GM18520 (cell line): ENCODE results near the gene PTCD2.

ENCODE experiments used
- ATAC-seq: cut with Tn5 transposase; IDR thresholded peaks from one replicate; pipeline ENCODE4 v1.9.1; 2021; ENCODE audit not compliant: unreplicated experiment

The PTCD2 gene

DNA sequence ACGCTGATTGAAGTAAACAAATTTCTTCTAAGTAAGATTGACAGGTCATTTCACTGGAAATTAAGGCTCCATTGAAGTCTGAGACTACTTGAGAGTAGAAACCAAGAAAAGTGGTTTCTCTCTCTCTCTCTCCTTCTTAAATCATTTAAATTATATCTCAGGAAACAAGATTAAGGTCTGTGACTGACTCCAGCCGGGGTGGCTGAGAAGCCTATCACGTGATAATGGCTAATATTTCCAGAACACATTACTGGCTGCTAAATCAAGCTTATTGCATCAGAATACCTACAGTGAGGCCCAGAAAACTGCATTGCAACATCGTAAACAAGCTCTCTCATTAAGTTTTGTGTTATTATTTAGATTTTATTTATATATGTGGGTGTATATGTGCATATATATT is 88.4 kb downstream of the PTCD2 start:
- ATAC-seq, result no peak

DNA sequence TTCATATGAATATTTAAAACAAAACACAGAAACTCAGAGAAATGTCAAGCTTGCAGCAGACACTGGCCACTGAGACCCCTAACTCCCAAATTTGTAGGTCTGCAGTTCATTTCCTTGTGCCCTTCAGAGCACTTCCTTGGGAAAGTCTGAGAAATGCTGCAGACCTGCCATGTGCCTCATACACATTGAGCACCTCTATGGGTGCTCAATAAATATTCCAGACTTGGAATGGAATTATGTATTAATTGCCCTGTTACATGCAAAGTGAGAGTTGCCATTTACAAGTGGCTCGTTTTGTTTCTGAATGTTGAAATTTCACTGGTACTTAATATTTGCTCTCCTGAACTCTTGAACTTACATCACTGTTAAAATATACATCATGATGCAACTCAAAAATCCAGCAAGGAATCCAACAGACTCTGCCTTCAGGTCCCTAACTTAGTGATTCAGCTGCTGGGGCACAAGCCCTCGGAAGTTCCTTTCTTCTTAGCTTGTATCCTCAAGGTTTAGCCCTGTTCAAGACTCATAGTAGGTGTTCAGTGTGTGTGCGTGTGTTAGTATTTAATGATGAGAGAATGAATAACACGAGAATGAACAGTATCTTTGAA is 90.6 kb downstream of the PTCD2 start:
- no peak for ATAC-seq

DNA sequence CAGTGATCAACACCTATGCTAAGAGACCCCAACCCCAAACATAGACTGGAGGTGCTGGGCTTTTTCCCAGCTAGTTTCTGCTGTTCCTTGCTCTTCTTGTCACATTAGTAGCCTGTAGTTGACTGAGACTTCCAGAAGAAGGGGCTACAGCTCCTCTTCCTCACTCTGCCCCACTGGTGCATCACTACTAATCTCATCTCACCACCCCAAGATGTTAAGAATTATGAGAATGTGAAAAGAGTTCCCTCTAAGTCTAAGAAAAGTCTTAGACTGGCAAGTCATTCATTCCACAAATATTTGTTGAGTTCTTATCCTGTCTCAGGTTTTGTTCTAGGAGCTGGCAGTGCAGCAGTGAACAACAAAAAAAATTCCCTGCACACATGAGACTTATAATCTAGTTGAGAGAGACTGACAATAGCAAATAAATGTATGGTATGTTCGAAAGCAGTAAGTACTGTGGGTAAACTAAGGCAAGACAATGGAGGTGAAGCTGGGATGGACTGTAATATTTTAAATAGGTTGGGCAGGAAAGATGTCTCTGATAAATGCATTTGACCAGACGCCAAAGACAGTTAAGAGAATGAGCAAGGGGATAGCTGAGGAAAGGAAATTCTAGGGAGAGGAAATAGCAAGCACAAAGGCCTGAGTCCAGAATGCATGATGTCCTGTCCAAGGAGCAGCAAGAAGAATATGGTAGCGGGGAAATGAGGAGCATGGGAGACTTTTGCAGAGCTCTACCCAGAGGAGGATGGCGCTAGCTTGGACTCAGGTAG is 92.3 kb downstream of the PTCD2 start:
- no peak for ATAC-seq

DNA sequence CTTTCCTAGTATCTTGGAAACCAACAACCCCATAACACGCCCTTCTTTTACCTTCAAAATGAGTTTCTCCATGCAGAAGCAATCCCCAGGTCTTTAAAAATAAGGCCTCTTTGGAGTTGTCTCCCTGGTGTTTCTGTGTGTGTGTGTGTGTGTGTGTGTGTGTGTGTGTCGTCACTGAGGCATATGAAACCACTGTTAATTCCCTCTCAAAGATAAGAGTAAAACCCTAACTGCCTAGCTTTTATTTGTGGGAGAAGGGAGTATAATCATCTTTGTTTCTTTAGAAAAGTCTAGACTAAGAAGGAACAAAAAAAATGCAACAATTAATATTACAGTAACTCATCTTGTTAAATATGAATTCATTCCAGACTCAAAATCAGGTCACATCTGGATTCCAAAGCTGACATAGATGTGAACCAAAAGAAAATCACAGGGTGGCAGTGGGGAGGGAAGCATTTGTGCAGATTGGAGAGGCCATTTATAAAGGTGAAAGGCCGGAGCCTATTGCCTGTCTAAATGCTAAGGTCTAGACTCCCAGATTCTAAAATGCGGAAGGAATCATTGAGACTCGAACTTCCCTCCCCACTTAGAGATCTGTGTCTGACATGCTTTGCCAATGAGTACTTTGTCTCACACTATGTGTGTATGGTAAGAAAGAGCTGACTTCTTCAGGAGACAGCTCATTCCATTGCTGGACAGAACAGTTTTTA is 95.6 kb downstream of the PTCD2 start:
- ATAC-seq, result no peak

DNA sequence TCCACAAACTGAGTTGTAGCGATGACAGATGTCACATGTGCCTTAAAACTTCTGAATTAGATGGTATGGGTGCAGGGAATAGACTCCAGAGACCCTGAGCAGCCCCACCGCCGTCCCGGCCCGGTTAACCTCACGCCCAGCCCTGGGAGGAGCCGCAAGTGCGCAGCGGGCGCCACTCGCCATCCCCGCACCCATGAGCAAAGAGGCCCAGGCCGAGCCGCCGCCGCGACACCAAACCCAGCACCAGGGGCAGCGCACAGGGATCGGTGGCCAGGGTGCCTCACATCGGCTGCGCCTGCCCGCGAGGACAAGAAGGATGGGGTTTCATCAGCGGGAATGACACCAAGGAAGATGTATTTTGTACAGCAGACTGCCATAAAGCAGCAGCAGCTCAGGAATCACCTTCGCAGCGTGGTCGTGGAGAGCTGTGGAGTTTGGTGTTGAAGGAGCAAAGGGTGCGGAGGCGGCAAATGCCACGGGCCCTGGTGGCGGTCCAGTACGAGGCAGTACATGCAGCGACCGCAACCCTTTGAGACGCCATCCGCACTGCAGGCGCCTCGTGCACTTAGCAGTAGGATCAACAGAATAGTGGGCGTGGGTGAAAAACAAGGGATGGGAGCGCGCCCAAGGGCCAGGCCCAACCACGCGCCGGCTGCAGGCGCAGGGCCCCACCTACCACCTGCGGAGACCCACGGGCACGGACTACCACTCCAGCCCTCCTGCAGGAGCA is 97.3 kb downstream of the PTCD2 start:
- ATAC-seq, result no peak
